ENCODE data around the gene TOP3A.
A peak's percentile ranks its signal among the peaks of the same experiment; 100 is the strongest.

The TOP3A gene

DNA sequence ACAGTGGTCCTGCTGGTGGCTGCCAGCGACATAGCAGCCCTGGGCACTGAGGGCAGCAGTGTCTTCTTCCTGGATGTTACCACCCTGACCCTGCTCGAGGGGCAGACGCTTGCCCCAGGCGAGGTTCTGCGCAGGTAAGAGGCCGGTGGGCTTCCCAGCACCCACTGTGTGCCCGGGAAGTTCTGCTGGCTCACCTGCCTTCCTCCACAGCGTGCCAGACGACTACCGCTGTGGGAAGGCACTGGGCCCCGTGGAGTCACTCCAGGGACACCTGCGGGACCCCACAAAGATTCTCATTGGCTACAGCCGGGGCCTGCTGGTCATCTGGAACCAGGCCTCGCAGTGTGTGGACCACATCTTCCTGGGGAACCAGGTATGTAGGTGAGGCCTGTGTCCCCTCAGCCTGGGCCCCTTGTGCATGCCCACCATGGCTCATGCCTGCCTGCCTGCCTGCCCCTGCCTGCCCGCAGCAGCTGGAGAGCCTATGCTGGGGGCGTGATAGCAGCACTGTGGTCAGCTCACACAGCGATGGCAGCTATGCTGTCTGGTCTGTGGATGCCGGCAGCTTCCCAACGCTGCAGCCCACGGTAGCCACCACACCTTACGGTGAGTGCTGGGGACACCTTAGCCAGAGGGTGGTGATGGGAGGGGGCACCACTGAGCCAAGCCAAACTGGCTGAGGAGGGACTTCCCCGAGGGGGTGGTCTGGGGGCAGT lies 80.8 kb downstream of the TOP3A start:
- DNase-seq (ENCODE audit: low read depth in 2 of 2), result no peak

DNA sequence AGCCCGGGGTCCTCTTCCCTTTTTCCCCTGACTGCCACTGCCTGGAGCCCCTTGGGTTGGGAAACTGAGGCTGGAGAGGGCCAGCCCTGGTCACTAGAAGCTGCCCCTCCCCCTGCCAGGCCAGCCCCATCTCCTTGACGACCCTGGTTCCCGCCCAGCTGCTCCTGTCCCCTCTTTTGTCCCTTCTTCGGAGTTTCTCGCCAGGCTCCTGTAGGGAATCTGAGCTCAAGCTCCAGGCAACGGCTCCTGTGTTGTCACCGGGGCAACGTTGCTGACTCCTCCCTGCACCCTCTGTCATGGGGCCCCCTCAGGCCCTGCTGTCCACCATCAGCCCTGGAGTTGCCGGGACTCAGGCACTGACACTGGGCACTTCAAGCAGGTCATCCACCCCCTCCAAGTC lies 83.6 kb downstream of the TOP3A start:
- no peak for DNase-seq (ENCODE audit: low read depth in 2 of 2)

GRCh38 chr17:18230288-18231141 lies 84.3 kb downstream of the TOP3A start:
- no peak for DNase-seq (ENCODE audit: low read depth in 2 of 2)

- no peak for DNase-seq (ENCODE audit: low read depth in 2 of 2)
Measured at GRCh38 chr17:18229771-18230170, 85.0 kb downstream of the TOP3A start.

- no peak for DNase-seq (ENCODE audit: low read depth in 2 of 2)
Measured at GRCh38 chr17:18229254-18229653, 85.5 kb downstream of the TOP3A start.

GRCh38 chr17:18228176-18228682 lies 86.6 kb downstream of the TOP3A start:
- DNase-seq (ENCODE audit: low read depth in 2 of 2), result no peak

- no peak for DNase-seq (ENCODE audit: low read depth in 2 of 2)
Measured at GRCh38 chr17:18227635-18228034, 87.2 kb downstream of the TOP3A start.

- DNase-seq (ENCODE audit: low read depth in 2 of 2), result no peak
Measured at GRCh38 chr17:18226284-18226945, 88.4 kb downstream of the TOP3A start.

GRCh38 chr17:18225642-18226283 lies 89.0 kb downstream of the TOP3A start:
- DNase-seq (ENCODE audit: low read depth in 2 of 2), result no peak

DNA sequence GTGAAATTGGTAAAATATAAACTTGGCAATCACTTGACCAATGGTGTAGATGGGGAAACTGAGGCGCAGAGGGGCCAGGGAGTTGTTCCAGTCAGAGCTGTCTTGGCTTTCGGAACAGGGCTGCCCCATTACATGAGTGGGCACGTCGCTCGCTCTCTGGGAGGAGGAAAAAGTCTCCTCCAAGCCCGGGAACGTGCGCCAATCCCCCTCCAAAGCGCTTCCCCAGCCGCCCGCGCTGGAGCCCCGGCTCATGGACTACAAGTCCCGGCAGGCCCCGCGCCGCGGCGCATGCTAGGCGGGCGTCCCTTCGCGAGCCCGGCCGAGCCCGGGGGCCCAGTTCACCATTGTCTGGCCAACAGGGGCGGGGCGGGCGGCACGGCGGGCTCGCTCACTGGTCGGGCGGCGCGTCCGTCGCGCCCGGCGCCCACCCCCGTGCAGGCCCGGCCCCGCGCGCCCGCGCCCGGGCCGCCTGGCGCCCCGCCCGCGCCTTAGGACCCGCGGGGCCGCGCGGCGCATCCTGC lies 89.6 kb downstream of the TOP3A start, which contains the start of gene LLGL1:
TSS of gene LLGL1 (plus strand) at position 515 of the 521 bp plus-strand sequence. CDS start 48 bp downstream, outside the sequence.
- peak; percentile 91 to 92 for DNase-seq (ENCODE audit: low read depth in 2 of 2)

DNA sequence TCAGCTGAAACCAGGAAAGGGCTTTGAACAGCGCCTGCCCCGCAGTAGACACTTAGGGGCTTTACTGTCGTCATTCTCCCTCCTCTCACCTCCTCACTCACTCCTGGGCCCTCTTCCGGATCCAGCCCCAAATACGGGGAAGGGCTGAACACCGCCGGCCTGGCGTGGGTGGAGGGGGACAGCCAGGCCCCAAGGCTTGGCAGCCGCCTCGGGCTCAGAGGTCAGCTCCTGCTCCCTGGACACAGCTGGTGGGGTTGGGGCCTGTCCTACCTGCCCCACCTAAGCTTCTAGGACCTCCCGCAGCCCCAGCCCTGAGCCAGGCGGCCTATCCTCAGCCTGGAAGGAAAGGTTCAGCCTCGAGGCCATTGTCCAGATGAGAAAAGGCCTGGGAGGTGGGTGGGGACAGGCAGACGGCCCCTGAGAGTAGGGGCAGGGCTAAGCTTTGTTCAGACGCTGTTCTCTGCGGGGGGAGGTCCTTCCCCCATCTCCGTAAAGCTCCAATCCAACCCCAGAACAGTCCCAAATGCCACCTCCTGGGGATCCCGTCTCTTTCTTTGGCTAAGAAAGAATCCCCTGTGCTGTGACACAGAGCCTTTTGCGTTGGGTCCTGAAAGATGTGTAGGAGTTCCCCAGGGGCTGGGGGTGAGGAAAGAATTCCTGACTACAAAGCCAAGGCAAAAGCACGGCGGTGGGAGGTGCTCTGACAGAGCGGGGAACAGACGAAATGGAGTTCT lies 90.2 kb downstream of the TOP3A start:
- DNase-seq (ENCODE audit: low read depth in 2 of 2), result peak in 1 of 2 experiments; percentile 7

GRCh38 chr17:18224053-18224386 lies 90.8 kb downstream of the TOP3A start:
- no peak for DNase-seq (ENCODE audit: low read depth in 2 of 2)
